ENCODE results near the gene STK39.

GRCh38 chr2:168254158-168254935 lies 7.0 kb upstream of the STK39 start:
- no peak for TF ChIP-seq CTCF (conservative IDR thresholded peaks at IDR 0.05; ENCODE audit: low read length)
- TF ChIP-seq EZH2phosphoT487 (IDR thresholded peaks at IDR 0.05; ENCODE audit: borderline replicate concordance, low read depth, low read length) = no peak
